HG02642 (cell line): Measurements from ENCODE around the gene MAU2.

Experiments used
- ATAC-seq: cut with Tn5 transposase; IDR thresholded peaks from one replicate; pipeline ENCODE4 v1.9.1; 2021; ENCODE audit warnings: mild to moderate bottlenecking; ENCODE audit not compliant: unreplicated experiment, poor library complexity

The MAU2 gene

GRCh38 chr19:19406878-19407632 is 86.4 kb downstream of the MAU2 start:
- no peak for ATAC-seq

GRCh38 chr19:19407633-19407930 is 87.0 kb downstream of the MAU2 start:
- ATAC-seq = no peak
